CD4-positive, alpha-beta T cell treated with Interferon alpha-2 for 1 hour (primary cell): ENCODE results near the gene RAPGEF6.
"Not testable (repeated sequence)": the region's sequence is repeated elsewhere in the genome, so short reads cannot be mapped to it uniquely, and the experiment has no call there.

Experiments
- DNase-seq, 2 donors: peaks; one replicate each; pipeline ENCODE4 v3.0.0-alpha.2; 2020 to 2022

The RAPGEF6 gene

GRCh38 chr5:131419877-131420276 lies 215.2 kb downstream of the RAPGEF6 start:
- DNase-seq: no peak

DNA sequence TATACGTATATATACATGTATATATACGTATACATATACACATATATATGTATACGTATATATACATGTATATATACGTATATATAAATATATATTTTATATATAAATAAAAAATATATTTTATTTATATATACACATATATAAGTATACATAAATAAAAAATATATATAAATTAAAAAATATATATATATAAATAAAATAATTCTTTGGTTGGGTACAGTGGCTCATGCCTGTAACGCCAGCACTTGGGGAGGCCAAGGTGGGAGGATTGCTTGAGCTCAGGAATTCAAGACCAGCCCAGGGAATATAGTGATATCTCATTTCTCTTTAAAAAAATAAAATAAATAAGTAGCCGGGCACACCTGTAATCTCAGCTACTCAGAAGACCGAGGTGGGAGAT lies 216.2 kb downstream of the RAPGEF6 start:
- DNase-seq: no peak

DNA sequence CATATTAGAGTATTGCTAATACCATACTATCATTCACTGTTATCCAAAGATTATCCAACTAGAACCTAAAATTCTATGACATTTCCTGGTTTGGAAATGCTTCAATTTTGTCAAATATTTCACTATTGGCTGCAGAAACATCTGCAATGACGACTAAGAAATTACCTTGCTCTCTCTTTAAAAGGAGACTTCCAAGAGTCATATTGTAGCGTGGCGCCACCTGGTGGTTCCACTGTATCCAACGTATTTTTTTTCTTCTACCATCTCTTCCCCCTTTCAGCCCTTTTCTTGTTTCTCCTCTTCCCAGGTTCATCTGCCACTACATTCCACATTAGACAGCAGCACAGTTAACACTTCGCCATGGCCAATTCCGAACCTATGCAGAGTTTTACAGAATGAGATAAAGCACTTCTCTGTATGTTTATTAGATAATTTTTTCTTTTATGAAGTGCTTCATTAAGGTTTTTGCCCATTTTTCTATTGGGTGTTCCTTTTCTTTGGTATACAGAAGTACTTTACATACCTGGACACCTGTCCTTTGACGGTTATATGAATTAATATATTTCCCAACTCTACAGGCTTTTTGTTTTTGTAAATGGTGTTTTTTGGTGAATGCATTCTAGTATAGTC lies 217.7 kb downstream of the RAPGEF6 start:
- peak; percentile 80 to 87 for DNase-seq

DNA sequence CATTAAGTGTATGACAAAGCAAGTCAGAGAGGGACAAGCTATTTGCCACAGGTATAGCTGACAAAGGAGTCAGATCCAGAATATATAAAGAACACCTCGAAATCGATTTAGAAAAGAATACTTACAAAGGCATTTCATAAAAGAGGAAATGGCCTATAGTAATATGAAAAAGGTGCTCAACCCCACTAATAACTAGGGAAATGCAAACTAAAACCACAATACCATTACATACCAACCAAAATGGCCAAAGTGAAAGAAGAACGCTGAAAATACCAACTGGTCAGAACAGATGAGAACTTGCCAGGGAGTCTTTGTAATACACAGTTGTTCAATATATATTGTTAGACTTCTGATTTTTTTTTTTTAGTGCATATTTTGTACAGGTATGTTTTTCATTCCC lies 218.3 kb downstream of the RAPGEF6 start:
- DNase-seq: no peak

DNA sequence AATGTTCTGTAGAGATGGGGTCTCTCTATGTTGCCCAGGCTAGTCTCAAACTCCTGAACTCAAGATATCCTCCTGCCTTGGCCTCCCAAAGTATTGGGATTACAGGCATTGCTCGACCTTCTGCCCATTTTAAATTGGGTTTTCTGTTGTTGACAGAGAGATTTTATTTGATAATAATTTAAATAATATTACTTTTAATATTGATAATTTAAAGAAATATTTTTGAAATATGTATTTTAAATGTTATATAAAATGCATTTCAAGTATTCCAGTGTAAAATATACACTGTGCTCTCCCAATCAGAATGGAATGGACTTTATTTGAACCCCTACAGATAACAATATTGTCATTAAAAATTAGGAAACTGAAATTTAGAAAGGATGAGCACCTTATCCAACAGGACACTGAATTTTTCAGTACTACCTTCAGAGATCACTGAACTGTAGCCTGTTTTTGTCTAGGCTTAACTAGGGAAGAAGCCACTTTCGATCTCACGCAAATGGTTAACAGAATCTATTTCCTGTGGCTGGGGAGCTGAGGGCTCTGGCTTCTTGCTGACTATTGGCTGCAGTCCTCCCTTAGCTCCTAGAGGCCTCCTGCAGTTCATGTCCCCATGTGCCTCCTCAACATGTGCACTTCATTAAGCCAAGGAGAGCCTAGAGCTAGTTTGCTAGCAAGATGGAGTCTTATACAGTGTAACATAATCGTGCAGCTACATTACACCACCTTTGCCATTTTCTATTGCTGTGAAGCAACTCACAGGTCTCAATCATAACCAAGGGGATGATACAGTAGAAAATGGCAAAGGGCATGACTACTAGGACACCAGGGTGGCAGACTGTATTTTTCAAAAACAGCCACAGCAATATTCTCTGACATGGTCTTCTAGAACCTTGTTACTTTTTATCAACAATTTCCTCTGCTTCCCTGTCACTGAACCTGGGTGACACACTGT lies 221.1 kb downstream of the RAPGEF6 start:
- DNase-seq: peak in 1 of 2 donors; percentile 53

- no peak for DNase-seq
These were observed 227.9 kb downstream of the RAPGEF6 start for GRCh38 chr5:131406975-131407638.

DNA sequence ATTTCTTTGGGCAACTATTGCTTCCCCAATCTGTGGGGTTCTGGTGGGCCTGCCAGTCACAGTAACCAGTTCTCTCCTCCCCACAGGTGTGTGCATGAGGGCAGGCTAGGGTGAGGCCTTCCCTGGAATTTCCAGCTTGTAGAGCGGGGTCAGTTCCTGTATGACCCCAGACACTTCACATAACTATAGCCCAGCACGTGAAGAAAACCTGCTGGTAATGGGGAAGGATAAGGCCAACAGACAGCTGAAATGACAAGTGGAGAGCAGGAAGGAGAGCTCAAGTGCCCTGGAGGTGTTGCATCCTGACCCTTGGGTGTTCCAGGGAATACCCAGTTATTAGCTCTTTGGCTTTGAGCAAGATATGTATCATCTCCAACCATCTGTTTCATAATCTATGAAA lies 229.0 kb downstream of the RAPGEF6 start:
- no peak for DNase-seq

DNA sequence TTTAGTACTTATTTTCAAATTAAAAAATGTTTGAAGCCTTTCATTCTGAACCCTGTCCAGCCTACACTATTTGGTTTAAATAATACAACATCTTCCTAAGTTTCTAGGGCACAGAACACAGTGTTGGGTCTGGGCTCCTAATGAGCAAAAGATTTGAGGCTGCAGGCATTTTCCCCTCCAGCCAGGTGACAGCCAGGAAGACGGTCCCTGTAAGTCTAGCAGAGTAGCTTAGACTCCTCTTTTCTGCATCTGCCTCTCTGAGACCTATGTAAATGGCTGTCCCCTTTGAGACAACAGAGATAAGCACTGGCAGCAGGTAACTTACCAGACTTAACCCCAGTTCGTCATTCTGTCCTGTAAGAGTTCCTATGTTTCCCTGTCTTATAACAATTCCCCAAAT lies 229.4 kb downstream of the RAPGEF6 start:
- DNase-seq: no peak

- no peak for DNase-seq
These were observed 234.4 kb downstream of the RAPGEF6 start for GRCh38 chr5:131400585-131400984.

GRCh38 chr5:131399007-131399406 lies 236.0 kb downstream of the RAPGEF6 start:
- not testable (repeated sequence) for DNase-seq

GRCh38 chr5:131396630-131397273 lies 238.3 kb downstream of the RAPGEF6 start:
- DNase-seq: no peak

DNA sequence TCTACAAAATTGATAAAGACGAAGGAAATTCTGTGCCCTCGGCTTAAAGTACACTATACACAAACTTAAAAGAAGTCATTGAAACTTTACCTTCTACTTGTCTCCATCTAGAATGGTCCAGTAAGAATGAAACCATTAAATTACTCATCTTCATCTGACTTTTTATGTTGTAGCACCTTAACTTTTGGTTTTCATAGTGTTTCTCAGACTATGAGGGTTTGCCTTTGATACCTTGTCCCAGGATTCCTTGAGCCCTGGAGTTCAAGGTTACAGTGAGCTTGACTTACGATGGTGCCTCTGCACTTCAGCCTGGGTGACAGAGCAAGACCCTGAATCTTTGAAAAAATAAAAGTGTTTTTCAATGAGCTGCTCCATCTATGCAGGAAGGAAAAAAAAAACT lies 239.0 kb downstream of the RAPGEF6 start:
- DNase-seq: peak in 1 of 2 donors; percentile 23

GRCh38 chr5:131394128-131394527 lies 240.9 kb downstream of the RAPGEF6 start:
- DNase-seq: peak; percentile 71 to 91

GRCh38 chr5:131393498-131393968 lies 241.5 kb downstream of the RAPGEF6 start:
- DNase-seq: no peak

- peak in 1 of 2 donors; percentile 55 for DNase-seq
These were observed 242.4 kb downstream of the RAPGEF6 start for GRCh38 chr5:131392466-131393095.

DNA sequence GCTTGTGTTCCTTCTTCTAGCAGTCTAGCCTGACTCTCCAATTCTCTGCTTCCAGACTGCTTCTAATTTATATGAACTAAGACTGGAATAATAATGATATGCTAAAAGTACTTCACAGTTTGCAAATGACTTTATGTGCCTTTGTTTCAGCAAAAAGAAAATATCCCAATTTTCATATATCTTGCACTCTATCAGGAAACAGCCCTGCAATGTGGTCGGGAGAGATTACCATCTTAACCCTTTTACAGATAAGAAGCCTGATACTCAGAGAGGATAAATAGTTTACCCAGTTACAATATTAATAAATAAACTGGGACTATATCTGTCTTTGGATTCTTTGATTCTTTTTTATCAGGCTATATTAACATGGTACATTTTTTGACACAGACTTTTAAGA lies 245.2 kb downstream of the RAPGEF6 start:
- DNase-seq: no peak

DNA sequence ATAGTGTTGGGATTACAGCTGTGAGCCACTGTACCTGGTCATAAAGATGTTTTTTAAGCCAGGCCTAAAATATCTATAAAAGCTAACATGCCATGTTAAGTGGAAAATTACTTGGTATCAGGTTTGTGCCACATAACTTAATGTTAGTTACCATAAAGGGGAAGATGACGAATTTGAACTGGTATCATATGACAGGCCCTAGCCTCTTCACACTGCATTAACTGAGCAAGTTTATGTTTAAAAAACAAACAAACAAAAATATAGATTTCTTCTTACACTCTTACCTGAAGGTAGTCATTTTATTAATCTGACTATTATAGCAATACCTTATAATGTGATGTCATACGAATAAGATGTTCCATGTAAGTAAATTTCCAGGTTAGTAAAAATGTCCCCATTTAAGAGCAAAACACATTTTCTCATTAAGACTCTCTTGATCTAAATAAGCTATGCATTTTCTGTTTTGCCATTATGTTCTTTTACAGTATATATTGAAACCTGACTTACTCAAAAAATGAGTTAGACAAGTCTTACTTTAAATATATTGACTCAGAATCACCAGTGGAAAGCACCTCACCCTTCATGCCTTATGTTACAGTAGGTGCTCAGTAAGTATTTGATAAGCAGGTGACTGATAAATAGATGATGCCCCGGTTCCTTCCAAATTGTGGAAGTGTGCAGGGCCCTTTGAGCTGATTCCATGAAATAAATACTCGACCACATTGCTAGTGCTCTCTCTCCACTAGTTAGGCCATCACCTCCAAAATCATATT lies 245.7 kb downstream of the RAPGEF6 start:
- DNase-seq: no peak

DNA sequence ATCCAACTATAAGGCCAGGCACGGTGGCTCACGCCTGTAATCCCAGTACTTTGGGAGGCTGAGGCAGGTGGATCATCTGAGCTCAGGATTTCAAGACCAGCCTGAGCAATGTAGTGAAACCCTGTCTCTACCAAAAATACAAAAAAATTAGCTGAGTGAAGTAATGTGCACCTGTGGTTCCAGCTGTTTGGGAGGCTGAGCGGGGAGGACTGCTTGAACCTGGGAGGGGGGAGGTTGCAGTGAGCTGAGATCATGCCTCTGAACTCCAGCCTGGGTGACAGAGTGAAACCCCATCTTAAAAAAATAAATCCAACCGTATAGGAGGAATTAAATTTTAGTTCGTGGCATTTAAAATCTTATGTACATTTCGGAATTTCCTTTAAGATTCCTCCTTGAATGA lies 247.8 kb downstream of the RAPGEF6 start:
- no peak for DNase-seq

DNA sequence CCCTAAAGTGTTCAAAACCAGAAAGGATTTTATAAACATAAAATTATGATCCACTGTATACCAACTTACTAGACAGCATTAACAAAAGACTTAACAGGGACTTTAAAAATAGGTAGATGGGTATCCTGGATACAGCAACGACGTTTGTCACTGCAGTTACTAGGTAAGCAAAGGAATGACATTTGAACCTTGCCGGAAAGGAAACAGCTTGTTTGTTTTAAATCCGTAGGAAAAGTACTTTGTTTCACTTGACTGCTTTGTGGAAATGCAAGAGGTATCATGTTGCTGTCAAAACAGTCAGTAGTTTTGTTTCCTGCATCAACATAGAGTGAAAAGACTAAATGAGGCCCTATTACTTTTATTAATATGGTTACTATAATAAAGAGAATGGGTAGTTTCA lies 248.2 kb downstream of the RAPGEF6 start:
- DNase-seq: no peak

- DNase-seq: no peak
These were observed 248.9 kb downstream of the RAPGEF6 start for GRCh38 chr5:131386124-131386523.

DNA sequence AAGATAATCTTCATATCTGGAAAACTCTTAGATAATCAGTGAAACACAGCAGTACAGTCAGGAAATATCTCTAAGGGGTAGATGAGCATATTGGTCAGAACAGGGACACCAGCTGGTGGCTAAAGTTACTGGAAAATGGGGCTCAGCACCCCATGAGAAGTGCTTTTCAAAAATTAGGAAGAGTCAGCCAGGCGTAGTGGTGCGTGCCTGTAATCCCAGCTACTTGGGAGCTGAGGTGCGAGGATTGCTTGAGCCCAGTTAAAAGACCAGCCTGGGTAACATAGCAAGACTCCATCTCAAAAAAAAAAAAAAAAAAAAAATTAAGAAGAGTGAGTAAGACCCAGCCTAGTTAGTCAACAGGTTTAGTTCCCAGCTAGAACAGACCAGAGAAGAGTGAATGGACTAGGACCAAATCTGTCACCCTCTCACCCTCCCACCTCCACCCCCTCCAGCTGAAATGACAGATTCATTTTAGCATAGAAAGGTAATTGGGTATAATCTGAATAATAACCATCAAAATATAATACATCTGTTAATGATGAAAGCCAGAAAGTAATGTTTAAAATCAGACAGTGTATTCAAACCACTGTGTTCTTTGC lies 250.3 kb downstream of the RAPGEF6 start:
- no peak for DNase-seq
